ENCODE data around the gene P2RY8.

P2RY8 gene

DNA sequence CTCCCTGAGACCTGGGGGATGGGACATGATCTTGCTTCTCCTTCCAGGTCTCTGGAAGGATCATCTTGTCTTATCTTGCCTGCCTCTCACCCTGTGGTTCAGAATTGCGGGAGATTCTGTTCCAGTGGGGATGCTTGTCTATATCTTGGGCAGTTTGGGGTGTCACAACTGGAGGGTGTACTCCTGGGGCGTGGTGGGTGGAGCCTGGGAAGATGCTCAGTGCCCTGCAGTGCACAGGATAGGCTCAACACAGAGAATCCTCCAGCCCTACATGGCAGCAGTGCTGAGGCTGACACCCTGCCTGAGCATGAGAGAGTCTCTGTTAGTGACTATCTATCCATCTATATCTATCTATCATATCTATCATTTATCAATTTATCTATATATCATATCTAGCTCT, 7.7 kb downstream of the P2RY8 start:
- TF ChIP-seq, protein P1, sequence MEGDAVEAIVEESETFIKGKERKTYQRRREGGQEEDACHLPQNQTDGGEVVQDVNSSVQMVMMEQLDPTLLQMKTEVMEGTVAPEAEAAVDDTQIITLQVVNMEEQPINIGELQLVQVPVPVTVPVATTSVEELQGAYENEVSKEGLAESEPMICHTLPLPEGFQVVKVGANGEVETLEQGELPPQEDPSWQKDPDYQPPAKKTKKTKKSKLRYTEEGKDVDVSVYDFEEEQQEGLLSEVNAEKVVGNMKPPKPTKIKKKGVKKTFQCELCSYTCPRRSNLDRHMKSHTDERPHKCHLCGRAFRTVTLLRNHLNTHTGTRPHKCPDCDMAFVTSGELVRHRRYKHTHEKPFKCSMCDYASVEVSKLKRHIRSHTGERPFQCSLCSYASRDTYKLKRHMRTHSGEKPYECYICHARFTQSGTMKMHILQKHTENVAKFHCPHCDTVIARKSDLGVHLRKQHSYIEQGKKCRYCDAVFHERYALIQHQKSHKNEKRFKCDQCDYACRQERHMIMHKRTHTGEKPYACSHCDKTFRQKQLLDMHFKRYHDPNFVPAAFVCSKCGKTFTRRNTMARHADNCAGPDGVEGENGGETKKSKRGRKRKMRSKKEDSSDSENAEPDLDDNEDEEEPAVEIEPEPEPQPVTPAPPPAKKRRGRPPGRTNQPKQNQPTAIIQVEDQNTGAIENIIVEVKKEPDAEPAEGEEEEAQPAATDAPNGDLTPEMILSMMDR (IDR thresholded peaks at IDR 0.05; ENCODE audit: low read depth, low read length) = no peak
- no peak for DNase-seq (ENCODE audit: low read depth in 2 of 2)
- no peak overlapping the region for H3K4me3 ChIP-seq (replicated peaks in 1 of 2; ENCODE audit: low read depth in 2 of 2, low read length in 2 of 2)

DNA sequence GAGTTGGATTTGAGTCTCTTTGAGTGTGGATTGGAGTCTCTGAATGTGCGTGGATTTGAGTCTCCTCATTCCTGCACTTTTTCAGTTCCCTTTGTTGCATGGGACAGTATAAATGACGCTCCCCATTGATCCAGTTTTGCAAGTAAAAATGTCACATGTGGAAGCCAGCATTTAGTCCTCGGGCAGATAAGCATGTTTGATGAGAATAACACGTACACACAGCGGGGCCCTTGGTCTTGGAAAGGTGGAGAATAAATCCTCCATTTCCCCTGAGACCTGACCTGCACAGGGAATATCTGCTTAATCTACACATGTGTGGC, 8.1 kb downstream of the P2RY8 start:
- no peak for DNase-seq (ENCODE audit: low read depth in 2 of 2)
- TF ChIP-seq, protein P1 (IDR thresholded peaks at IDR 0.05; ENCODE audit: low read depth, low read length) = no peak
- H3K4me3 ChIP-seq (replicated peaks in 1 of 2; ENCODE audit: low read depth in 2 of 2, low read length in 2 of 2) = no peak overlapping the region

DNA sequence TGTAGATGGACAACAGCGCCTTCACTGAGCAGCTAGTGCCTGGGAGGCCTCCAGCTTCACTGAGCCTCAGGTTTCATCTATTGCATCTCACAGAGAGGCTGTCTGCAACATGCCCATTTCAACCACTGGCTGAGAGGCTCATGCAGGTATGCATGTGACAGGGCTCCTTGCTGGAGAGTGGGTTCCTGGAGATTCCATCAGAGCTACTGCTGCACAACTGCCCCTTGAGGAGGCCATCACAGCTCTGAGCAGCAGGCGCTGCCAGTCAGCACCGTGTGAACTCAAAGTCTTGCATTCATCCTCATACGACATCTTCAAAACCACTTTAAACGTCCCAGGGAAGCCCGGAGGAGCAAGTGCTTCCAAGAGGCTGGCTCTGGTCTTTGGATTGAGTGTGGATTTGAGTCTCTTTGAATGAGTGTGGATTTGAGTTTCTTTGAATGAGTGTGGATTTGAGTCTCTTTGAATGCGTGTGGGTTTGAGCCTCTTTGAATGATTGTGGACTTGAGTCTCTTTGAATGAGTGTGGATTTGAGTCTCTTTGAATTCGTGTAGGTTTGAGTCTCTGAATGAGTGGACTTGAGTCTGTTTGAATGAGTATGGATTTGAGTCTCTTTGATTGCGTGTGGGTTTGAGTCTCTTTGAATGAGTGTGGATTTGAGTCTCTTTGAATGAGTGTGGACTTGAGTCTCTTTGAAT, 8.7 kb downstream of the P2RY8 start:
- TF ChIP-seq, protein P1 (IDR thresholded peaks at IDR 0.05; ENCODE audit: low read depth, low read length) = no peak
- no peak for DNase-seq (ENCODE audit: low read depth in 2 of 2)
- no peak overlapping the region for H3K4me3 ChIP-seq (replicated peaks in 1 of 2; ENCODE audit: low read depth in 2 of 2, low read length in 2 of 2)

DNA sequence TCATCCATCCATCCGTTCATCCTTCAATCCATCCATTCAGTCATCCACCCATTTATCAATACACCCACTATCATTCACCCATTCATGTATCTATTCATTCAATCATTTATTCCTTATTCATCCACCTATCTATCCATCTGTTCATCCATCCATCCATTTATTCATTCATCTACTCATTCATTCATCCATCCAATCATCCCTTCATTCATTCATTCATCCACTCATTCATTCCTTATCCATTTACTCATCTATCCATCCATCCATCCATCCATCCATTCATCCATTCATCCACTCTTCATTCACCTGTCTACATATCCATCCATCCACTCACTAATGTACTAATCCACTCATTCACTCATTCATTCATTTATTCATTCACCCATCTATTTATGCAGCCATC, 9.5 kb downstream of the P2RY8 start:
- DNase-seq (ENCODE audit: low read depth in 2 of 2) = no peak

DNA sequence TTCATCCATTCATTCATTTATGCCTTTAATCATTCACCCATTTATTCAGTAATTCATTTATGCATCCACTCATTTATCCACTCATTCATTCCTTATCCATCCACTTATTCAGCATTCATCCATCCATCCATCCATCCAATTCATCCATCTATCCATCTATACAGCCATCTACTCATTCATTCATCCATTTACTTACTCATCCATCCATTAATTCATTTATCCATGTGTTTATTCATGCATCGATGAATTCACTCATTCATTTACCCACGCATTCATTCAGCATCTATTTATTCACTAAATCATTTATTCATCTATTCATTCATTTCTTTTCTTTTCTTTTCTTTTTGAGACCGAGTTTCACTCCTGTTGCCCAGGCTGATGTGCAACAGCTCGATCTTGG, 10.4 kb downstream of the P2RY8 start:
- TF ChIP-seq, protein P1 (IDR thresholded peaks at IDR 0.05; ENCODE audit: low read depth, low read length) = no peak

More for the DNA sequence above, 9.5 kb downstream of the P2RY8 start:
- TF ChIP-seq, protein P1 (IDR thresholded peaks at IDR 0.05; ENCODE audit: low read depth, low read length) = no peak
- H3K4me3 ChIP-seq (replicated peaks in 1 of 2; ENCODE audit: low read depth in 2 of 2, low read length in 2 of 2) = no peak overlapping the region

DNA sequence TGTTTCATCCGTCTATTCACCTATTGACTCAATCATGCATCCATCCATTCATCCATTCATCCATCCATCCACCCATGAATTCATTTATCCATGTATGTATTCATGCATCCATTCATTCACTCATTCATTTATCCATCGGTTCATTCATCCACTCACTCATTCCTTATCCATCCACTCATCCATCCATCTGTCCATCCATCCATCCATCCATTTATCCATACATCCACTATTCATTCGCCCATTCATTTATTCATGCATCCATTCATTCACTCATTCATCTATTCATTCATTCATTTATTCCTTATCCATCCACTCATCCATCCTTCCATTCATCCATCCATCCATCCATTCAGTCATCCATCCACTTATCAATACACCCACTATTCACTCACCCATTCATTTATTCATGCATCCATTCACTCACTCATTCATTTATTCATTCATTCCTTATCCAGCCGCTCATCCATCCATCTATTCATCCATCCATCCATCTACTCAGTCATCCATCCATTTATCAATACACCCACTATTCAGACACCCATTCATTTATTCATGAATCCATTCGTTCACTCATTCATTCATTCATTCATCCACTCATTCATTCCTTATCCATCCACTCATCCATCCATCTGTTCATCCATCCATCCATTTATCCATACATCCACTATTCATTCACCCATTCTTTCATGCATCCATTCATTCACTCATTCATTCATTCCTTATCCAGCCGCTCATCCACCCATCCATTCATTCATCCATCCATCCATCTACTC, 11.2 kb downstream of the P2RY8 start:
- no peak for DNase-seq (ENCODE audit: low read depth in 2 of 2)
- no peak overlapping the region for H3K4me3 ChIP-seq (replicated peaks in 1 of 2; ENCODE audit: low read depth in 2 of 2, low read length in 2 of 2)
- TF ChIP-seq, protein P1 (IDR thresholded peaks at IDR 0.05; ENCODE audit: low read depth, low read length) = no peak

More for the DNA sequence above, 10.4 kb downstream of the P2RY8 start:
- H3K4me3 ChIP-seq (replicated peaks in 1 of 2; ENCODE audit: low read depth in 2 of 2, low read length in 2 of 2) = no peak overlapping the region
- no peak for DNase-seq (ENCODE audit: low read depth in 2 of 2)

All from cardiac fibroblast (primary cell).